ENCODE measurements around the gene HTR2B. TPM values are rescaled to one million over a fixed set of nuclear protein-coding genes. Genes with fewer than 3 reads are reported as not detected.
"Not testable (repeated sequence)": the region's sequence is repeated elsewhere in the genome, so short reads cannot be mapped to it uniquely, and the experiment has no call there.

HTR2B gene
- polyA plus RNA-seq, 12 donors = 0.11 to 1.1 (median 0.18) TPM; not detected in 3

- no peak for DNase-seq
These were observed 10.2 kb upstream of the HTR2B start for GRCh38 chr2:231134910-231135655.

GRCh38 chr2:231133365-231134099 is 8.7 kb upstream of the HTR2B start:
- no peak for DNase-seq

- DNase-seq = no peak
These were observed 7.3 kb upstream of the HTR2B start for GRCh38 chr2:231132129-231132528.

- DNase-seq = no peak
These were observed 5.7 kb upstream of the HTR2B start for GRCh38 chr2:231130336-231131056.

GRCh38 chr2:231129216-231129615 is 4.4 kb upstream of the HTR2B start:
- no peak for DNase-seq

- DNase-seq = no peak
These were observed 3.7 kb upstream of the HTR2B start for GRCh38 chr2:231128541-231128940.

GRCh38 chr2:231127936-231128335 is 3.1 kb upstream of the HTR2B start:
- DNase-seq = no peak

- DNase-seq = no peak
These were observed 2.6 kb upstream of the HTR2B start for GRCh38 chr2:231127480-231127879.

- DNase-seq = no peak
These were observed 1.3 kb upstream of the HTR2B start for GRCh38 chr2:231126123-231126522.

- DNase-seq = no peak
These were observed 1.4 kb downstream of the HTR2B start for GRCh38 chr2:231123362-231123898.

GRCh38 chr2:231118614-231118942 is 6.3 kb downstream of the HTR2B start:
- DNase-seq = no peak

- DNase-seq = no peak
These were observed 6.8 kb downstream of the HTR2B start for GRCh38 chr2:231117922-231118613.

GRCh38 chr2:231117148-231117547 is 7.7 kb downstream of the HTR2B start:
- DNase-seq = no peak

GRCh38 chr2:231115651-231116050 is 9.2 kb downstream of the HTR2B start:
- DNase-seq = no peak

- no peak for DNase-seq
These were observed 11.4 kb downstream of the HTR2B start for GRCh38 chr2:231113489-231113888.

GRCh38 chr2:231111987-231112386 is 12.9 kb downstream of the HTR2B start:
- DNase-seq = no peak

- DNase-seq = peak; percentile 61
These were observed 14.3 kb downstream of the HTR2B start for GRCh38 chr2:231110551-231110950.

- DNase-seq = peak; percentile 73
These were observed 20.6 kb downstream of the HTR2B start for GRCh38 chr2:231104115-231104713.

GRCh38 chr2:231102772-231103171 is 22.1 kb downstream of the HTR2B start:
- no peak for DNase-seq

GRCh38 chr2:231100990-231101389 is 23.9 kb downstream of the HTR2B start:
- DNase-seq = no peak

GRCh38 chr2:231100321-231100720 is 24.5 kb downstream of the HTR2B start:
- DNase-seq = not testable (repeated sequence)
